Measurements from ENCODE around the gene LMTK3.
A peak's percentile ranks its signal among the peaks of the same experiment; 100 is the strongest.

LMTK3 gene

GRCh38 chr19:48450863-48451262, 60.8 kb downstream of the LMTK3 start:
- DNase-seq (ENCODE audit: low spot score), result no peak

- no peak for DNase-seq (ENCODE audit: low spot score)
Measured at GRCh38 chr19:48450441-48450840, 61.2 kb downstream of the LMTK3 start.

GRCh38 chr19:48448563-48448962, 63.1 kb downstream of the LMTK3 start:
- DNase-seq (ENCODE audit: low spot score), result no peak

GRCh38 chr19:48446579-48446978, 65.1 kb downstream of the LMTK3 start:
- no peak for DNase-seq (ENCODE audit: low spot score)

- peak; percentile 90 for DNase-seq (ENCODE audit: low spot score)
Measured at GRCh38 chr19:48445606-48446481, 65.8 kb downstream of the LMTK3 start, which contains the start of gene GRWD1. Gene GRWD1, plus strand, starts transcription at chr19:48445983. Its CDS starts 23 bp downstream, at chr19:48446006.

GRCh38 chr19:48445256-48445605, 66.4 kb downstream of the LMTK3 start:
- peak; percentile 80 for DNase-seq (ENCODE audit: low spot score)

- DNase-seq (ENCODE audit: low spot score), result no peak
Measured at GRCh38 chr19:48444936-48445200, 66.8 kb downstream of the LMTK3 start.

- DNase-seq (ENCODE audit: low spot score), result no peak
Measured at GRCh38 chr19:48444129-48444935, 67.3 kb downstream of the LMTK3 start.

- DNase-seq (ENCODE audit: low spot score), result no peak
Measured at GRCh38 chr19:48443731-48444128, 67.9 kb downstream of the LMTK3 start.

- DNase-seq (ENCODE audit: low spot score), result no peak
Measured at GRCh38 chr19:48443256-48443655, 68.4 kb downstream of the LMTK3 start.

GRCh38 chr19:48442116-48443035, 69.3 kb downstream of the LMTK3 start:
- DNase-seq (ENCODE audit: low spot score), result no peak

GRCh38 chr19:48441360-48442050, 70.1 kb downstream of the LMTK3 start:
- no peak for DNase-seq (ENCODE audit: low spot score)

GRCh38 chr19:48436586-48436985, 75.0 kb downstream of the LMTK3 start:
- no peak for DNase-seq (ENCODE audit: low spot score)
